DOHH2 (cell line): ENCODE measurements around the gene CHMP6.

Experiments
- CTCF ChIP-seq: fragments of 200-600 bp; sonication (generic); IDR thresholded peaks from one replicate; pipeline ENCODE4 v1.5.1; 2014; ENCODE audit warnings: antibody characterized with exemption, mild to moderate bottlenecking, low read depth, low read length; ENCODE audit not compliant: poor library complexity, severe bottlenecking
- EZH2phosphoT487 ChIP-seq: fragments of 200-600 bp; sonication (generic); IDR thresholded peaks from 2 replicates; pipeline ENCODE4 v1.6.1; 2017; ENCODE audit warnings: borderline replicate concordance, mild to moderate bottlenecking, antibody characterized with exemption, low read length, moderate library complexity, mixed read lengths

- TF ChIP-seq CTCF (no peak), EZH2phosphoT487 (no peak)
Measured at GRCh38 chr17:80986816-80987475, 4.7 kb upstream of the CHMP6 start.
